ENCODE data around the gene BABAM1. TPM values are rescaled to one million over a fixed set of nuclear protein-coding genes. Genes with fewer than 3 reads are reported as not detected.

Gene BABAM1
- total and polyA plus RNA-seq, 9 of the 15 experiments (the other 6 are each of a cell fraction or from before 2014, with no cell fraction given), result 14.7 to 160 (median 113) TPM

DNA sequence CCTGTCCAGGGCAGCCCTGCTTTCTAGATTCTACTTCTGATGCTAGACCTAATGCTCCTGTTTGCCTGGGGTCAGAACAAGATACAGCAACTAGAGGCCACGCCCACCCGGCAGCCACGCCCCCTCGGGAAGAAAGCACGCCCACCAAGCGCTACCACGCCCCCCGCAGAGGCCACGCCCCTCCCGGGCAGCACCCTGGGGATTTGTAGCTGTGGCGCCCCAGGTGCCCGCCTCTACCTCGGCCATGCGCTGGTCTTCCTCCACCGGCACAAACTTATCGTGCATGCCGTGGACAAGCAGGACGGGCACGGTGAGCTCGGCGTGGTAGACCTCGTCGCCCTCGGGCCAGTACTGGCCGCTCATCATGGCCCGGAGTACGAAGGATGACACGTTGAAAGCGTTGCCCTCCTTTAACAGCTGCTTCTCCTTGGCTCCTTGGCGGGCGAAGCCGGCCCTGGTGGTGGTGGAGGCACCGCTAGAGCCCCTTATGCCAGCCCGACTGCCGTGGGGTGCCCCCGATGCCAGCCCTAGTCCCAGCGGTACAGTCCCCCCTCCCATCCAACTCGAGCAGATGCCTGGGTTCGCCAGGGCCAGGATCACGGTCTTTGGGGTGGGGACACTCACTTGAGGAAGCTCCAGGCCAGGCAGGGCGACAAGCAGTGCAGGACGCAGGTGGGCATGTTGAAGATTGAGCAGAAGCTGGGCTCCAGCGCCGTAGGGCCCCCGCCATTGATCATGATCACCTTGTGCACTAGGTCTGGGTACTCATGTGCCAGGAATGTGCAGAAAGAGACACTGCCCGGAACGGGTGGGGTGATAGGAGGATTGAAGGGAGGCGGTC, 27.0 kb downstream of the BABAM1 start:
- peak overlapping the region; percentile 92 for H3K4me2 ChIP-seq (ENCODE audit: insufficient read depth, low read length)
- FAIRE-seq (peak; percentile 80), DNase-seq (ENCODE audit: extremely low read depth in 1 of 4, low spot score in 3 of 4) (peak; percentile 87 to 94 (median 88)), ATAC-seq (peak; percentile 79)
- in situ Hi-C loops (cut with MboI) (loop anchor here (5.0 kb wide), 1 partner anchor 93 kb away; no protein-coding TSS in a partner anchor), intact Hi-C loops (cut with micrococcal nuclease) (loop anchor here (1.0 to 5.0 kb wide), 4 partner anchors 11 to 397 kb away; partner anchors contain the start of gene MRPL34)
- peaks cover 7% of the 10 kb centered on the region for H3K9me1 ChIP-seq (ENCODE audit: control insufficient read depth, insufficient read depth, low read length)
- peaks cover 3% of the 10 kb centered on the region for H3K9me3 ChIP-seq (replicated peaks; ENCODE audit: control insufficient read depth, insufficient read depth, low read depth, low read length)
- peaks cover 12% of the 10 kb centered on the region for H3K79me2 ChIP-seq (ENCODE audit: control insufficient read depth, insufficient read depth, low read length)
- no TSS peak for BruUV-seq (replicated peaks)
- WGBS (ENCODE audit: insufficient coverage, low coverage, missing lambda C conversion rate), result 32% methylated on average over 43 of the region's 48 CpGs
- no peaks in the 10 kb centered on the region for H3K27me3 ChIP-seq (ENCODE audit: control insufficient read depth in 2 of 2, insufficient read depth in 2 of 2, low read length in 2 of 2)
- H2AFZ ChIP-seq (ENCODE audit: low read depth, low read length), result peak overlapping the region; percentile 30
- ChIA-PET POLR2A (interaction anchor here (0.6 to 1.4 kb wide), 6 partner anchors 9 to 39 kb away, joined by 3 to 7 read pairs (median 4); partner anchors contain the start of genes ABHD8 and MRPL34), CTCF (ENCODE audit: low intra/inter-chr PET ratio) (interaction anchor here (0.5 to 1.4 kb wide), 3 partner anchors 91 to 92 kb away, joined by 3 to 4 read pairs (median 3); no protein-coding TSS in a partner anchor)
- H3K4me3 ChIP-seq, result peak overlapping the region; percentile 62
- H3K36me3 ChIP-seq (ENCODE audit: control insufficient read depth, insufficient read depth, low read length), result peaks cover 17% of the 10 kb centered on the region; the same call in 2 of the 3 replicates
- H4K20me1 ChIP-seq (replicated peaks; ENCODE audit: control insufficient read depth, insufficient read depth, low read length), result no peaks in the 10 kb centered on the region
- peaks cover 12 to 38% of the 10 kb centered on the region in 2 experiments; a peak in 4 of 5 replicates for H3K4me1 ChIP-seq (replicated peaks in 1 of 2; ENCODE audit: control insufficient read depth in 2 of 2, insufficient read depth in 2 of 2, low read length in 2 of 2)
- peak overlapping the region; percentile 42 for H3K27ac ChIP-seq (ENCODE audit: extremely low read depth, low read depth, low read length)
- peak overlapping the region; percentile 42 to 89; a peak in 3 of 4 replicates for H3K9ac ChIP-seq (ENCODE audit: insufficient read depth in 1 of 2, low read depth in 2 of 2, low read length in 2 of 2)
- TF ChIP-seq BHLHE40 (IDR thresholded peaks at IDR 0.05; ENCODE audit: low read length) (no peak), FOSL1 (tag; conservative IDR thresholded peaks at IDR 0.05) (no peak), CAMTA2 (CRISPR knock-in tag; conservative IDR thresholded peaks at IDR 0.05) (no peak), ZNF384 (IDR thresholded peaks at IDR 0.05; ENCODE audit: low read depth, low read length) (no peak), ZBTB1 (CRISPR knock-in tag; IDR thresholded peaks at IDR 0.05; ENCODE audit: borderline replicate concordance, low read depth) (no peak), TBP (optimal IDR thresholded peaks at IDR 0.05; ENCODE audit: low read depth, low read length) (peak; percentile 38), ZC3H11A (IDR thresholded peaks at IDR 0.05; ENCODE audit: low read depth, low read length) (no peak), TBL1XR1 (IDR thresholded peaks at IDR 0.05; ENCODE audit: low read length in 2 of 2) (no peak), KLF13 (tag; IDR thresholded peaks at IDR 0.05; ENCODE audit: borderline replicate concordance, low read depth) (peak; percentile 71; the same call in 1 of the 2 replicates), CREM (IDR thresholded peaks at IDR 0.05; ENCODE audit: low read depth) (peak; percentile 35; the same call in 1 of the 2 replicates), ZNF76 (CRISPR knock-in tag; IDR thresholded peaks at IDR 0.05; ENCODE audit: borderline replicate concordance) (no peak), RBFOX2 (IDR thresholded peaks at IDR 0.05; ENCODE audit: low read depth, low read length) (peak; percentile 66), PCBP2 (IDR thresholded peaks at IDR 0.05; ENCODE audit: low read depth, low read length, poor library complexity, severe bottlenecking) (no peak), TEAD4 (IDR thresholded peaks at IDR 0.05; ENCODE audit: low read length) (no peak), TEAD4 (CRISPR knock-in tag; IDR thresholded peaks at IDR 0.05; ENCODE audit: borderline replicate concordance) (no peak), ZFPM2 (CRISPR knock-in tag; IDR thresholded peaks at IDR 0.05) (no peak), NFXL1 (CRISPR knock-in tag; IDR thresholded peaks at IDR 0.05) (no peak), ZNF12 (CRISPR knock-in tag; IDR thresholded peaks at IDR 0.05) (no peak)
- TF ChIP-seq, protein P1, sequence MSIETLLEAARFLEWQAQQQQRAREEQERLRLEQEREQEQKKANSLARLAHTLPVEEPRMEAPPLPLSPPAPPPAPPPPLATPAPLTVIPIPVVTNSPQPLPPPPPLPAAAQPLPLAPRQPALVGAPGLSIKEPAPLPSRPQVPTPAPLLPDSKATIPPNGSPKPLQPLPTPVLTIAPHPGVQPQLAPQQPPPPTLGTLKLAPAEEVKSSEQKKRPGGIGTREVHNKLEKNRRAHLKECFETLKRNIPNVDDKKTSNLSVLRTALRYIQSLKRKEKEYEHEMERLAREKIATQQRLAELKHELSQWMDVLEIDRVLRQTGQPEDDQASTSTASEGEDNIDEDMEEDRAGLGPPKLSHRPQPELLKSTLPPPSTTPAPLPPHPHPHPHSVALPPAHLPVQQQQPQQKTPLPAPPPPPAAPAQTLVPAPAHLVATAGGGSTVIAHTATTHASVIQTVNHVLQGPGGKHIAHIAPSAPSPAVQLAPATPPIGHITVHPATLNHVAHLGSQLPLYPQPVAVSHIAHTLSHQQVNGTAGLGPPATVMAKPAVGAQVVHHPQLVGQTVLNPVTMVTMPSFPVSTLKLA (conservative IDR thresholded peaks at IDR 0.05), result peak in 1 of 2 experiments; percentile 63; a peak in 2 of 4 replicates
- TF ChIP-seq, protein P2, sequence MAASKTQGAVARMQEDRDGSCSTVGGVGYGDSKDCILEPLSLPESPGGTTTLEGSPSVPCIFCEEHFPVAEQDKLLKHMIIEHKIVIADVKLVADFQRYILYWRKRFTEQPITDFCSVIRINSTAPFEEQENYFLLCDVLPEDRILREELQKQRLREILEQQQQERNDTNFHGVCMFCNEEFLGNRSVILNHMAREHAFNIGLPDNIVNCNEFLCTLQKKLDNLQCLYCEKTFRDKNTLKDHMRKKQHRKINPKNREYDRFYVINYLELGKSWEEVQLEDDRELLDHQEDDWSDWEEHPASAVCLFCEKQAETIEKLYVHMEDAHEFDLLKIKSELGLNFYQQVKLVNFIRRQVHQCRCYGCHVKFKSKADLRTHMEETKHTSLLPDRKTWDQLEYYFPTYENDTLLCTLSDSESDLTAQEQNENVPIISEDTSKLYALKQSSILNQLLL (CRISPR knock-in tag; IDR thresholded peaks at IDR 0.05; ENCODE audit: borderline replicate concordance), result no peak

Measured in K562 (cell line).